GM08714 (cell line): ENCODE measurements around the gene RUNX3.

Experiments used
- H3K4me3 ChIP-seq: fragments of 200-500 bp; sonication (Bioruptor generic); 2 replicates; pipeline ENCODE4 v1.5.1; 2014; ENCODE audit warnings: mild to moderate bottlenecking, low read length, inconsistent platforms
- ZNF274 ChIP-seq: IDR thresholded peaks from 2 replicates; pipeline ENCODE4 v1.6.1; 2012; ENCODE audit warnings: mild to moderate bottlenecking, low read depth, low read length

Gene RUNX3

GRCh38 chr1:24966724-24967346 is 36.8 kb upstream of the RUNX3 start:
- H3K4me3 ChIP-seq, result no peak overlapping the region
- TF ChIP-seq ZNF274, result no peak

GRCh38 chr1:24966121-24966723 is 36.1 kb upstream of the RUNX3 start:
- H3K4me3 ChIP-seq, result no peak overlapping the region
- no peak for TF ChIP-seq ZNF274

- no peak for TF ChIP-seq ZNF274
- no peak overlapping the region; the same call in 1 of the 2 replicates for H3K4me3 ChIP-seq
Measured at GRCh38 chr1:24965571-24965930, 35.5 kb upstream of the RUNX3 start.

GRCh38 chr1:24964811-24965570 is 34.9 kb upstream of the RUNX3 start:
- TF ChIP-seq ZNF274, result no peak
- H3K4me3 ChIP-seq, result peak overlapping the region; percentile 70

GRCh38 chr1:24963943-24964693 is 34.0 kb upstream of the RUNX3 start:
- H3K4me3 ChIP-seq, result peak overlapping the region; percentile 70
- TF ChIP-seq ZNF274, result no peak

GRCh38 chr1:24963099-24963872 is 33.2 kb upstream of the RUNX3 start:
- peak overlapping the region; percentile 70 for H3K4me3 ChIP-seq
- no peak for TF ChIP-seq ZNF274

- H3K4me3 ChIP-seq, result peak overlapping the region; percentile 70
Measured at GRCh38 chr1:24961961-24962861, 32.1 kb upstream of the RUNX3 start.

GRCh38 chr1:24961334-24961733 is 31.3 kb upstream of the RUNX3 start:
- no peak for TF ChIP-seq ZNF274
- H3K4me3 ChIP-seq, result peak overlapping the region; percentile 70; the same call in 1 of the 2 replicates

More at GRCh38 chr1:24961961-24962861, 32.1 kb upstream of the RUNX3 start:
- no peak for TF ChIP-seq ZNF274

- H3K4me3 ChIP-seq, result no peak overlapping the region
- TF ChIP-seq ZNF274, result no peak
Measured at GRCh38 chr1:24960071-24960801, 30.2 kb upstream of the RUNX3 start.

- TF ChIP-seq ZNF274, result no peak
- no peak overlapping the region for H3K4me3 ChIP-seq
Measured at GRCh38 chr1:24959623-24959975, 29.5 kb upstream of the RUNX3 start.

- H3K4me3 ChIP-seq, result no peak overlapping the region
- no peak for TF ChIP-seq ZNF274
Measured at GRCh38 chr1:24958766-24959622, 28.9 kb upstream of the RUNX3 start.
